Endodermal cell (in vitro differentiated cells): ENCODE measurements around the gene B4GALNT3. TPM values are rescaled to one million over a fixed set of nuclear protein-coding genes. Genes with fewer than 3 reads are reported as not detected.

Source experiments
- DNase-seq: peaks from one replicate; pipeline ENCODE4 v3.0.0-alpha.2; 2017
- H3K27ac ChIP-seq: 2 replicates; pipeline ENCODE4 v1.5.1; 2013; ENCODE audit warnings: mild to moderate bottlenecking, low read depth, low read length, moderate library complexity
- H3K27me3 ChIP-seq: 2 replicates; pipeline ENCODE4 v1.6.1; 2013; ENCODE audit warnings: mild to moderate bottlenecking, low read length, moderate library complexity; ENCODE audit not compliant: insufficient read depth, control insufficient read depth, poor library complexity, severe bottlenecking
- H3K36me3 ChIP-seq: 2 replicates; pipeline ENCODE4 v1.7.0; 2013; ENCODE audit warnings: mild to moderate bottlenecking, low read length, moderate library complexity; ENCODE audit not compliant: control insufficient read depth, insufficient read depth
- H3K4me1 ChIP-seq: one replicate; pipeline ENCODE4 v1.7.0; 2013; ENCODE audit warnings: low read length; ENCODE audit not compliant: control insufficient read depth, insufficient read depth
- H3K4me3 ChIP-seq: 2 replicates; pipeline ENCODE4 v1.5.1; 2013; ENCODE audit warnings: mild to moderate bottlenecking, low read length, moderate library complexity
- H3K9ac ChIP-seq: 2 replicates; pipeline ENCODE4 v1.6.1; 2013; ENCODE audit warnings: mild to moderate bottlenecking, low read length, moderate library complexity; ENCODE audit not compliant: poor library complexity, severe bottlenecking; ENCODE audit errors: extremely low read depth
- H3K9me3 ChIP-seq: 2 replicates; pipeline ENCODE4 v1.6.1; 2013; ENCODE audit warnings: mild to moderate bottlenecking, low read length, moderate library complexity; ENCODE audit not compliant: control insufficient read depth
- H3K27ac Mint-ChIP-seq: 2 replicates; pipeline ENCODE4 v1.8.0; 2020; ENCODE audit warnings: mixed read lengths
- H3K27me3 Mint-ChIP-seq: 2 replicates; pipeline ENCODE4 v1.8.0; 2021; ENCODE audit warnings: mild to moderate bottlenecking, mixed read lengths; ENCODE audit not compliant: insufficient read depth
- H3K36me3 Mint-ChIP-seq: 2 replicates; pipeline ENCODE4 v1.8.0; 2020; ENCODE audit warnings: low read depth, mixed read lengths
- H3K4me1 Mint-ChIP-seq: 2 replicates; pipeline ENCODE4 v1.8.0; 2020; ENCODE audit warnings: mixed read lengths
- H3K4me3 Mint-ChIP-seq: 2 replicates; pipeline ENCODE4 v1.8.0; 2020; ENCODE audit warnings: mild to moderate bottlenecking, moderate library complexity, mixed read lengths
- H3K9me3 Mint-ChIP-seq: 2 replicates; pipeline ENCODE4 v1.8.0; 2020; ENCODE audit warnings: mild to moderate bottlenecking, mixed read lengths
- CTCF ChIP-seq: fragments of 200-600 bp; sonication (generic); conservative IDR thresholded peaks from 2 replicates; pipeline ENCODE4 v1.5.0; 2021; ENCODE audit warnings: antibody characterized with exemption, mild to moderate bottlenecking
- WGBS, 2 experiments: methylation state at CpG; one replicate each; pipeline versions ENCODE4 v1.1.5 to v1.1.7; 2013; ENCODE audit warnings: missing lambda C conversion rate in 2 of 2, mixed read lengths in 1 of 2; ENCODE audit not compliant: insufficient coverage in 1 of 2, insufficient read length in 1 of 2; 5-methylcytosine and 5-hydroxymethylcytosine counted together
- total RNA-seq, 2 donors: library from RNA; stranded (reverse); fragmentation: NEBNext Ultra II Directional in 1 of 2; extraction: Animal tissue kit (Norgen Biotek cat#: 25700) in 1 of 2; gene quantifications; 2 replicates in 1 of 2; 3 replicates in 1 of 2; pipeline ENCODE4 v1.2.1, GENCODE V29; 2021

B4GALNT3 gene
- total RNA-seq, 2 donors from 2014 or later: 61.5 to 155 TPM

GRCh38 chr12:535396-535795 is 75.7 kb downstream of the B4GALNT3 start:
- WGBS, 2 experiments: 89 to 91% methylated on average over 7 of the region's 7 CpGs

GRCh38 chr12:536751-537245 is 77.1 kb downstream of the B4GALNT3 start:
- Histone ChIP-seq H3K4me1 (peaks cover 4% of the 10 kb centered on the region), H3K4me3 (no peak overlapping the region), H3K27ac (peak overlapping the region; percentile 62), H3K36me3 (peaks cover 47% of the 10 kb centered on the region), H3K27me3 (no peaks in the 10 kb centered on the region), H3K9me3 (peaks cover 4% of the 10 kb centered on the region), H3K9ac (no peak overlapping the region)
- H3K36me3 Mint-ChIP-seq: peaks cover 69% of the 10 kb centered on the region
- 95 to 100% methylated on average over 3 of the region's 3 CpGs for WGBS, 2 experiments
- no peak for TF ChIP-seq CTCF
- H3K27ac Mint-ChIP-seq: no peak overlapping the region
- peaks cover 11% of the 10 kb centered on the region for H3K9me3 Mint-ChIP-seq
- DNase-seq: no peak
- peaks cover 11% of the 10 kb centered on the region for H3K4me1 Mint-ChIP-seq
- H3K27me3 Mint-ChIP-seq: no peaks in the 10 kb centered on the region
- no peak overlapping the region for H3K4me3 Mint-ChIP-seq

More at GRCh38 chr12:535396-535795, 75.7 kb downstream of the B4GALNT3 start:
- peaks cover 81% of the 10 kb centered on the region for H3K36me3 Mint-ChIP-seq
- Histone ChIP-seq H3K36me3 (peaks cover 50% of the 10 kb centered on the region), H3K27ac (no peak overlapping the region), H3K9ac (no peak overlapping the region), H3K4me3 (no peak overlapping the region), H3K27me3 (no peaks in the 10 kb centered on the region), H3K4me1 (no peaks in the 10 kb centered on the region), H3K9me3 (peaks cover 17% of the 10 kb centered on the region)
- no peak for TF ChIP-seq CTCF
- no peak for DNase-seq
- H3K4me3 Mint-ChIP-seq: no peak overlapping the region
- no peaks in the 10 kb centered on the region for H3K27me3 Mint-ChIP-seq
- H3K27ac Mint-ChIP-seq: no peak overlapping the region
- H3K4me1 Mint-ChIP-seq: peaks cover 7% of the 10 kb centered on the region
- peaks cover 24% of the 10 kb centered on the region for H3K9me3 Mint-ChIP-seq

GRCh38 chr12:537772-538171 is 78.0 kb downstream of the B4GALNT3 start:
- H3K36me3 Mint-ChIP-seq: peaks cover 59% of the 10 kb centered on the region
- TF ChIP-seq CTCF: no peak
- peak overlapping the region; percentile 33 for H3K27ac Mint-ChIP-seq

More at GRCh38 chr12:537772-538171, 78.0 kb downstream of the B4GALNT3 start:
- H3K9me3 ChIP-seq: no peaks in the 10 kb centered on the region
- Mint-ChIP-seq H3K27me3 (no peaks in the 10 kb centered on the region), H3K4me1 (peaks cover 19% of the 10 kb centered on the region), H3K4me3 (no peak overlapping the region), H3K9me3 (peaks cover under 1% of the 10 kb centered on the region)
- H3K36me3 ChIP-seq: peaks cover 40% of the 10 kb centered on the region
- H3K27me3 ChIP-seq: no peaks in the 10 kb centered on the region
- H3K27ac ChIP-seq: no peak overlapping the region
- DNase-seq: no peak
- H3K4me3 ChIP-seq: no peak overlapping the region
- peaks cover 12% of the 10 kb centered on the region for H3K4me1 ChIP-seq
- 79 to 100% methylated on average over 2 to 4 of the region's 4 CpGs for WGBS, 2 experiments
- no peak overlapping the region for H3K9ac ChIP-seq
